ENCODE measurements around the gene CBX8.

Gene CBX8

GRCh38 chr17:79754370-79754769, 42.5 kb downstream of the CBX8 start:
- no peak for DNase-seq (ENCODE audit: low read depth, low spot score)
- Histone ChIP-seq H3K9ac (ENCODE audit: insufficient read length) (no peak overlapping the region), H3K27ac (no peak overlapping the region), H3K9me3 (ENCODE audit: low read depth, low read length) (no peaks in the 10 kb centered on the region), H3K4me3 (no peak overlapping the region), H3K36me3 (ENCODE audit: insufficient read depth, low read length) (no peaks in the 10 kb centered on the region)
- no peak for TF ChIP-seq POLR2AphosphoS5 (IDR thresholded peaks at IDR 0.05; ENCODE audit: borderline replicate concordance, low read depth, low read length)
- no peak for TF ChIP-seq FOXP2 (optimal IDR thresholded peaks at IDR 0.05; ENCODE audit: control extremely low read depth, extremely low read length, insufficient read depth)
- no peak for TF ChIP-seq EZH2 (IDR thresholded peaks at IDR 0.05)

- no peak for TF ChIP-seq EZH2 (IDR thresholded peaks at IDR 0.05)
- TF ChIP-seq POLR2AphosphoS5 (IDR thresholded peaks at IDR 0.05; ENCODE audit: borderline replicate concordance, low read depth, low read length), result no peak
- TF ChIP-seq FOXP2 (optimal IDR thresholded peaks at IDR 0.05; ENCODE audit: control extremely low read depth, extremely low read length, insufficient read depth), result no peak
- Histone ChIP-seq H3K9ac (ENCODE audit: insufficient read length) (no peak overlapping the region), H3K27ac (no peak overlapping the region), H3K9me3 (ENCODE audit: low read depth, low read length) (no peaks in the 10 kb centered on the region), H3K4me3 (no peak overlapping the region), H3K36me3 (ENCODE audit: insufficient read depth, low read length) (no peaks in the 10 kb centered on the region)
- no peak for DNase-seq (ENCODE audit: low read depth, low spot score)
These were observed 44.7 kb downstream of the CBX8 start for GRCh38 chr17:79752175-79752574.

GRCh38 chr17:79750650-79751545, 46.0 kb downstream of the CBX8 start:
- Histone ChIP-seq H3K9ac (ENCODE audit: insufficient read length) (no peak overlapping the region), H3K36me3 (ENCODE audit: insufficient read depth, low read length) (no peaks in the 10 kb centered on the region), H3K27ac (no peak overlapping the region), H3K9me3 (ENCODE audit: low read depth, low read length) (no peaks in the 10 kb centered on the region), H3K4me3 (no peak overlapping the region)
- no peak for TF ChIP-seq POLR2AphosphoS5 (IDR thresholded peaks at IDR 0.05; ENCODE audit: borderline replicate concordance, low read depth, low read length)
- no peak for TF ChIP-seq FOXP2 (optimal IDR thresholded peaks at IDR 0.05; ENCODE audit: control extremely low read depth, extremely low read length, insufficient read depth)
- TF ChIP-seq EZH2 (IDR thresholded peaks at IDR 0.05), result no peak
- no peak for DNase-seq (ENCODE audit: low read depth, low spot score)

- no peaks in the 10 kb centered on the region for H3K36me3 ChIP-seq (ENCODE audit: insufficient read depth, low read length)
- H3K9me3 ChIP-seq (ENCODE audit: low read depth, low read length), result no peaks in the 10 kb centered on the region
- H3K27ac ChIP-seq, result peak overlapping the region; percentile 66
- no peak overlapping the region for H3K4me3 ChIP-seq
- no peak for DNase-seq (ENCODE audit: low read depth, low spot score)
- no peak overlapping the region for H3K9ac ChIP-seq (ENCODE audit: insufficient read length)
- TF ChIP-seq FOXP2 (optimal IDR thresholded peaks at IDR 0.05; ENCODE audit: control extremely low read depth, extremely low read length, insufficient read depth), result no peak
- TF ChIP-seq POLR2AphosphoS5 (IDR thresholded peaks at IDR 0.05; ENCODE audit: borderline replicate concordance, low read depth, low read length), result no peak
- TF ChIP-seq EZH2 (IDR thresholded peaks at IDR 0.05), result no peak
These were observed 46.9 kb downstream of the CBX8 start for GRCh38 chr17:79749958-79750357.

GRCh38 chr17:79749156-79749815, 47.6 kb downstream of the CBX8 start:
- no peak for DNase-seq (ENCODE audit: low read depth, low spot score)

GRCh38 chr17:79748295-79749099, 48.4 kb downstream of the CBX8 start:
- H3K27ac ChIP-seq, result no peak overlapping the region
- TF ChIP-seq FOXP2 (optimal IDR thresholded peaks at IDR 0.05; ENCODE audit: control extremely low read depth, extremely low read length, insufficient read depth) (no peak), EZH2 (IDR thresholded peaks at IDR 0.05) (no peak), POLR2AphosphoS5 (IDR thresholded peaks at IDR 0.05; ENCODE audit: borderline replicate concordance, low read depth, low read length) (no peak)
- H3K9ac ChIP-seq (ENCODE audit: insufficient read length), result no peak overlapping the region
- no peak for DNase-seq (ENCODE audit: low read depth, low spot score)
- no peaks in the 10 kb centered on the region for H3K9me3 ChIP-seq (ENCODE audit: low read depth, low read length)
- H3K4me3 ChIP-seq, result no peak overlapping the region
- no peaks in the 10 kb centered on the region for H3K36me3 ChIP-seq (ENCODE audit: insufficient read depth, low read length)

More at GRCh38 chr17:79749156-79749815, 47.6 kb downstream of the CBX8 start:
- H3K36me3 ChIP-seq (ENCODE audit: insufficient read depth, low read length), result no peaks in the 10 kb centered on the region
- H3K4me3 ChIP-seq, result peak overlapping the region; percentile 48
- H3K27ac ChIP-seq, result peak overlapping the region; percentile 66
- TF ChIP-seq FOXP2 (optimal IDR thresholded peaks at IDR 0.05; ENCODE audit: control extremely low read depth, extremely low read length, insufficient read depth) (no peak), POLR2AphosphoS5 (IDR thresholded peaks at IDR 0.05; ENCODE audit: borderline replicate concordance, low read depth, low read length) (no peak), EZH2 (IDR thresholded peaks at IDR 0.05) (no peak)
- H3K9me3 ChIP-seq (ENCODE audit: low read depth, low read length), result no peaks in the 10 kb centered on the region
- no peak overlapping the region for H3K9ac ChIP-seq (ENCODE audit: insufficient read length)

- TF ChIP-seq FOXP2 (optimal IDR thresholded peaks at IDR 0.05; ENCODE audit: control extremely low read depth, extremely low read length, insufficient read depth), result no peak
- TF ChIP-seq EZH2 (IDR thresholded peaks at IDR 0.05), result no peak
- TF ChIP-seq POLR2AphosphoS5 (IDR thresholded peaks at IDR 0.05; ENCODE audit: borderline replicate concordance, low read depth, low read length), result no peak
- no peak overlapping the region for H3K27ac ChIP-seq
These were observed 49.2 kb downstream of the CBX8 start for GRCh38 chr17:79747508-79748294.

More at GRCh38 chr17:79747508-79748294, 49.2 kb downstream of the CBX8 start:
- H3K36me3 ChIP-seq (ENCODE audit: insufficient read depth, low read length), result no peaks in the 10 kb centered on the region
- no peaks in the 10 kb centered on the region for H3K9me3 ChIP-seq (ENCODE audit: low read depth, low read length)
- no peak overlapping the region for H3K4me3 ChIP-seq
- no peak for DNase-seq (ENCODE audit: low read depth, low spot score)
- H3K9ac ChIP-seq (ENCODE audit: insufficient read length), result no peak overlapping the region

Data from SK-N-MC (cell line).